Activated T-cell treated with anti-CD3 and anti-CD28 coated beads, Interleukin-2, amount 50 U/mL, for 4 hours (primary cell): ENCODE measurements around the gene CTNND2. TPM values are rescaled to one million over a fixed set of nuclear protein-coding genes. Genes with fewer than 3 reads are reported as not detected.
"Not testable (repeated sequence)": the region's sequence is repeated elsewhere in the genome, so short reads cannot be mapped to it uniquely, and the experiment has no call there.

Source experiments
- ATAC-seq, 2 donors: fragments of 200-7000 bp; cut with Tn5 transposase; one replicate each; pipeline ENCODE4 v1.10.0; 2021
- DNase-seq: peaks from one replicate; pipeline ENCODE4 v3.0.0-alpha.2; 2020
- H3K27me3 Mint-ChIP-seq: one replicate; pipeline ENCODE4 v1.8.0; 2021; ENCODE audit warnings: low read depth, mixed read lengths
- H3K36me3 Mint-ChIP-seq: one replicate; pipeline ENCODE4 v1.8.0; 2022; ENCODE audit warnings: mixed read lengths; ENCODE audit not compliant: insufficient read depth
- H3K4me1 Mint-ChIP-seq: one replicate; pipeline ENCODE4 v1.8.0; 2021; ENCODE audit warnings: low read depth, mixed read lengths
- H3K4me3 Mint-ChIP-seq: one replicate; pipeline ENCODE4 v1.8.0; 2021; ENCODE audit warnings: mild to moderate bottlenecking, moderate library complexity, mixed read lengths
- H3K9me3 Mint-ChIP-seq: one replicate; pipeline ENCODE4 v1.8.0; 2021; ENCODE audit warnings: mixed read lengths
- total RNA-seq, 3 donors: library from RNA; stranded (reverse); gene quantifications; one replicate each; pipeline ENCODE4 v1.2.1, GENCODE V29; 2021

Gene CTNND2
- total RNA-seq, 3 donors from 2014 or later: not detected

DNA sequence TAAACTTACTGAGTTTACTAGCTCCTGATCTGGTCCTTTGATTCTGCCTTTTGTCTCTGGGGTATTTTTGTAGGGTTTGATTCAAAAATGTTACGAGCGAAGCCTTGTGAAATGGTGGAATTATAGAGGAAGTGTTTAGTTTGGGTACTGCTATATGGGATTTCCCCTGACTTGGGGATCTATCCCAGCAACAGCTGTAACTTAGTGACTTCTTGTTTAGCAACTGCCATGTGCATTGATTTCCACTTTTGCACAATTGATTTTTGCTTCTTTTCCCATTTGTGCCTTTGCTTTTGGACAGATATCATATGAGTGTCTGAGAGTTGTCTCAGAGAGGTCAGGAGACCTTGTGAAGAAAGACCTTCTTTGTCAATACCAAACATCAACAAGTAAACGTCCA, 894.7 kb downstream of the CTNND2 start:
- Mint-ChIP-seq H3K4me3 (no peak overlapping the region), H3K27me3 (peaks cover 3% of the 10 kb centered on the region), H3K36me3 (no peaks in the 10 kb centered on the region), H3K4me1 (no peaks in the 10 kb centered on the region), H3K9me3 (no peaks in the 10 kb centered on the region)
- DNase-seq (no peak), ATAC-seq (no peak)

DNA sequence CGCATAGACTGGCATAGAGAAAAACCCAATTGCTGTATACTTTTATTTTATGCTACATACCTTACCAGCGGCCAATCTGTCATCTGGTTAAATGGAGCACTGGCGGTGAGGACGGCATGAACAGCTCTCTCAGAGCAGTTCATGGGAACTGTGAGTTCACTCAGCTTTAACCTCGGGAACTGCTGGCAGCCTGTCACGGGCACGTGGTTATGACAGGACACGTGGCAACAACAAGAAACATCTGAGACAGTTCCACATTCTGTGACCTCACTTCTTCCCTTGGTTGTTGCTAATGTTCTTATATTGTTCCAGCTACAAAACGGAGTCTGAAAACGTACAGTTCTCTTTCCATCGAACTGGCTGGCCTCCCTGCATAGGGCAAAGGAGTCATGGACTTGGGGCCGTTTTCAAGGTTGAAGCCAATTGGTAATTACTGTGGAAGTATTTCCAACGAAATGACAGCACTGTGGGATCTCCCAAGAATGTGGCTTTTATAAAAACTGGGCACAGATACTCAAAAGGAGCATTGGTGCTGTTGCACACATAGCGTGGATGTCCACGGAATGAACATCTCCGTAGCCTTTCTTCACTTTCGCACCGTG, 896.9 kb downstream of the CTNND2 start:
- ATAC-seq (no peak), DNase-seq (no peak)
- H3K9me3 Mint-ChIP-seq: no peaks in the 10 kb centered on the region
- H3K27me3 Mint-ChIP-seq: peaks cover 3% of the 10 kb centered on the region
- H3K36me3 Mint-ChIP-seq: no peaks in the 10 kb centered on the region
- no peaks in the 10 kb centered on the region for H3K4me1 Mint-ChIP-seq
- no peak overlapping the region for H3K4me3 Mint-ChIP-seq

DNA sequence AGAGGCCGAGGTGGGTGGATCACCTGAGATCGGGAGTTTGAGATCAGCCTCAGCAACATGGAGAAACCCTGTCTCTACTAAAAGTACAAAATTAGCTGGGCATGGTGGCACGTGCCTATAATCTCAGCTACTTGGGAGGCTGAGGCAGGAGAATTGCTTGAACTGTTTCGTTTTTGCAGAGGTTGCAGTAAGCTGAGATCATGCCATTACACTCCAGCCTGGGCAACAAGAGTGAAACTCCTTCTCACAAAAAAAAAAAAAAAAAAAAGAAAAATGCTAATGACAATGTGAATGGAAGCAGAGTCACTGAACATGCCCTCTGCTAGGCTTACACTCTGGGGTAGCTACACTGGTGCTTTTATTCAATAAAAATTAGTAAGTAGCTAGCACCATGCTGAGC, 899.7 kb downstream of the CTNND2 start:
- H3K4me1 Mint-ChIP-seq, ATAC-seq, DNase-seq, H3K36me3 Mint-ChIP-seq, H3K27me3 Mint-ChIP-seq, H3K9me3 Mint-ChIP-seq, H3K4me3 Mint-ChIP-seq: not testable (repeated sequence)

DNA sequence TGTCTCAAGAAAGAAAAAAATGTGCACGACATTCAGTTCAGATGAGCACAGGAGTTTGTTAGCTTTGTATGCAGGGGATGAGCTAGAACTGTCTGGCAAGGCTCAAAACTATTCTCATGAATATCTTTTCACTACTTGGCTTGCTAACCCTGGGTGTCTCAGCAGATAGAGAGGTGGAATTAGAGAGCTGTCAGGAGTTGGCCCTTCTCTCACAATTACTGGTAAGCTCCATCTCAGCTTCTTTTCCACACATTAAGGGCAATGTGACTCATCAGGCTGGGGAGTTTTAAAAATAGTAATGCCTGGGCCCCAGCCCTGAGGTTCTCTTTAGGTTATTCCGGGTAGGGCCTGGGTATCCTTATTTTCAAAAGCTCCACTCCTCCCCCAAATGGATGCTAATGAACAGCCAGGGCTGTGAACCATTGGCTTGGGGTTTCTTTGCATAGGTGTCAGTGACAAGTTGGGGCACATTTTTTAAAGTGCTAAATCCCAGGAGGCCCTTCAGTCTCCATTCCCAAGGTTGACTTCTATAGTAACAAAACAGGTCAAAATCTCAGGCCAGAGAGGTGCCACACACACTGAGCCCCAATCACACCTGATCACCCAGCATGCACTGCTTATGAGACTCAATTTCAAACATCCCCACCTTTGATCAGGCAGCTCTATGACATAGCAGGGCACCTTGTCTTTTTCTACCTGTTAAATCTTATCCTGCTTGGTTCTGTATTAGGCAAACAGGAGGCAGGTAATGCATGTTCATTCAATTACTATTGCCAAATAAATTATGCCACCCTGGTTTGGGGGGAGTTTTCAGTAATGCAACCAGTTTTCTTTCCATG, 903.5 kb downstream of the CTNND2 start:
- Mint-ChIP-seq H3K36me3 (no peaks in the 10 kb centered on the region), H3K9me3 (no peaks in the 10 kb centered on the region), H3K4me1 (no peaks in the 10 kb centered on the region), H3K4me3 (no peak overlapping the region), H3K27me3 (peaks cover 7% of the 10 kb centered on the region)
- ATAC-seq (no peak), DNase-seq (no peak)

DNA sequence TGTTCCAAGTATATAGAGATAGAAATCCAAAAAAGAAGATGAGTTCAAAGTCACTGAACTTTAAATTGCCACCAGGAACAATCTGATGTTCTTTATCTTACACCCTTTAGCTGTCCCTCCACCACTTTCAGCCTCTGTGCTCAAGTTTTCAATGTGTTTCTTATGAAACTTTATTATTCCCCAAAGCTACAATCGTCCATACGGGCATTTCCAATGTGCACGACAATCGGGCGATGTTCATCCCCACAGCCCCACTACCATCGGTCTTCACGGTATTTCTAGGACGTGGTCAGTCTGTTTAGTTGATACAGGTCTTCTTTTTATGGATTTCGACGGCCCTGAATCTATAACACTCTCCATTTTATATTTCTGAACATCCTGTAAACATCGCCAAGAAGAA, 904.5 kb downstream of the CTNND2 start:
- Mint-ChIP-seq H3K4me3 (no peak overlapping the region), H3K36me3 (no peaks in the 10 kb centered on the region), H3K9me3 (no peaks in the 10 kb centered on the region), H3K27me3 (peaks cover 8% of the 10 kb centered on the region), H3K4me1 (no peaks in the 10 kb centered on the region)
- ATAC-seq: no peak
- no peak for DNase-seq

DNA sequence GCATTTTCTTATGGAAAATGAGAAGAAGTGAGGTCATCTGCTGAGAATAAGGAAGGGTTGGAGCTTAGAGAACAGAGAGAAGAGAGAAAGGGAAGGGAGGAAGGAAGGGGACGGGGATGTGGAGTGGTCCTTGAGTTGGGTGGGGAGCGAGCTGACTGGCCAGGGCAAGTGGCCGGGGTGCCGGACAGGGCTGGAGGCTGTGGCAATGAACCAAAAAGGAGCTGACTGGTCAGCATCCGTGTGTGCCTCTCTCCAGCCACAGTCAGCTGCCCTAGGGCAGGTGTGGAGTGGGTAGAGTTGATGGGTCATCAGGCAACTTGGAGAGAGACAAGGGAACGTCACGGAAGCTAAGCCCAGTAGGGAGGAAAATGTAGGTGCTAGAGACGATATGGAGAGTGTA, 908.4 kb downstream of the CTNND2 start:
- DNase-seq (no peak), ATAC-seq (no peak)
- H3K4me1 Mint-ChIP-seq: no peaks in the 10 kb centered on the region
- H3K27me3 Mint-ChIP-seq: peaks cover 8% of the 10 kb centered on the region
- no peak overlapping the region for H3K4me3 Mint-ChIP-seq
- no peaks in the 10 kb centered on the region for H3K36me3 Mint-ChIP-seq
- no peaks in the 10 kb centered on the region for H3K9me3 Mint-ChIP-seq

DNA sequence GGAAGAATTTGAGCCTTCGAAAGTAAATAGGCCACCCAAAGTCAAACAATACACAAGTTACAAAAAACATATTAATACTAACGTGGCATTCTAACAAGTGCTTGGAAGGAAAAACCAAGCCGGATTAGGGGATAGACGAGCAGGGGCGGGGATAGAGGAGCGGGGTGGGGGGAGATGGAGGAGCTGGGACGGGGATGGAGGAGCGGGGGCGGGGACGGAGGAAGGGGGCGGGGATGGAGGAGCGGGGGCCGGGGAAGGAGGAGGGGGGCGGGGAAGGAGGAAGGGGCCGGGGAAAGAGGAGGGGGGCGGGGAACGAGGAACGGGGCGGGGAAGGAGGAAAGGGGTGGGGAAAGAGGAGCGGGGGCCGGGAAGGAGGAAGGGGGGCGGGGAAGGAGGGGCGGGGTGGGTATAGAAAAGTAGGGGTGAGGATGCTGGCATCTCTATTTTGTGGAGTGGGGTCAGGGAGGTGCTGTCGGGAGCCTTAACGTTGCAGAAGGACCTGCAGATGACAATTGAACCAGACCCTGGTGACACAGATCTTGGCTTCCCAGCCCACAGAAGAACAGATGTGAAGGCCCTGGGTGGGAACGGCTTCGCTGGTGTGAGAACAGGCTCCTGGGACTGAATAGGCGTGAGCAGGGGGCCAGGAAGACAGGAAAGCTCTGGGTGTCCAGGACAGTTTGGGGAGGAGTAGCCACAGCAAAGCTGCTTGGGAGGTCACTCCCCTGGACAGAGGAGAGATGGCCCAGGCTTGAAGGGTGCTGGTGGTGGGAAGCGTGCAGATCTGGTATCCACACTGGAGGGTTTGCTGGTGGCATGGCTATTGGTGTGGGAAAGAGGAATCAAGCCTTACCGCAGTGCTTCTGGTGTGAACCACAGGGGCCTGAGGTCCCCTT, 909.9 kb downstream of the CTNND2 start:
- H3K4me3 Mint-ChIP-seq: no peak overlapping the region
- no peaks in the 10 kb centered on the region for H3K36me3 Mint-ChIP-seq
- no peak for ATAC-seq
- H3K9me3 Mint-ChIP-seq: no peaks in the 10 kb centered on the region
- H3K4me1 Mint-ChIP-seq: no peaks in the 10 kb centered on the region
- H3K27me3 Mint-ChIP-seq: peaks cover 8% of the 10 kb centered on the region
- DNase-seq: no peak

DNA sequence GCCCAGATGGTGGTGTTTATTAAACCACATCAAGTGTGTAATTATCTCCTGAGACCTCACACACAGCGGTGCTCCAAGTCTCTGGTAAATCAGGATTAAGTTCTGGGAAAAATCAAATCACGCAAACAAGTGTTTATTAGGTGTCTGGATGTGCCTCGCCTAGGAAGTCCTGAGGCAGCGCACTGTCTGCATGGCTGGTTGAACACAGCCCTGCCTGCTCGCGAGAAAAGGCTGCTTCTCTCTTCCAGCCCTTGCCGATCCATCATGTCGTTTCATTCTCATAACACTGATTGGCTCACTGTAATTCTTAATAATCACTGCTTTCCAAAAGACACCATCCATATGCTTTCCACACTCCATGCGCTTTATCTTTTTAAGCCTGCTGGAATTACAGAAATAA, 913.6 kb downstream of the CTNND2 start:
- Mint-ChIP-seq H3K4me1 (peaks cover 8% of the 10 kb centered on the region), H3K27me3 (peaks cover 16% of the 10 kb centered on the region), H3K36me3 (no peaks in the 10 kb centered on the region), H3K9me3 (no peaks in the 10 kb centered on the region), H3K4me3 (no peak overlapping the region)
- no peak for DNase-seq
- no peak for ATAC-seq

DNA sequence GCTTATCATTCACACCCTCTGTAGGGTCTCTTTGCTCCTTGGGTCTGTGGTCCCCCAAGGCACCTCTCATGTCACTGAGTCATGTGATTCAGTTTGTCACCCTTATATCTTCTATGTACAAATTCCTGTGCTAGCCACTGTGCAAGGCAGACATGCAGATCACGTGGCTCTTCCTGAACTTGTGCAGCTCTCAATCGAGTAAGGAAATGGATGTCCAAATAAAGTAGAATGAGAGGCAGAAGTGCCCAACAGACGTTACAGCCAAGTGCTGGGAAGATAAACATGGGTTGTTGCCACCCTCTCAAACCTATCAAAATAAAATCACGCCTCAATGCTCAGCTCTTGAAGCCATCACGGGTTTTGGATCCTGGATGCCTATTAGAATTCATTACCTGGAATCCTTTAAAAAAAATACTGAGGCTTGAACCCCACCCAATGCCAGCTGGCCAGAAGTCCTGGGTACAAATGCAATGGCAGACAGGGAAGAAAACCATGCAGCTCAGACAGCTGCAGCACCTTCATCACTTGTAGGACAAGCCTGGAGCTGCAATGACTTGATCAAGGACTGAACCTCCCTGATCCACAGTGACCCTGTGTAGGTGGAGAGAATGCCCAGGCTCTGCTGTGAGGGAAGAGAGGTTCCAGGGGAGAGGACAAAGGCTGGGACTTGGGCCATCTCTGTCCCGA, 914.5 kb downstream of the CTNND2 start:
- H3K4me3 Mint-ChIP-seq: no peak overlapping the region
- no peak for DNase-seq
- ATAC-seq: no peak
- H3K36me3 Mint-ChIP-seq: no peaks in the 10 kb centered on the region
- H3K27me3 Mint-ChIP-seq: peaks cover 18% of the 10 kb centered on the region
- H3K9me3 Mint-ChIP-seq: no peaks in the 10 kb centered on the region
- peaks cover 8% of the 10 kb centered on the region for H3K4me1 Mint-ChIP-seq

DNA sequence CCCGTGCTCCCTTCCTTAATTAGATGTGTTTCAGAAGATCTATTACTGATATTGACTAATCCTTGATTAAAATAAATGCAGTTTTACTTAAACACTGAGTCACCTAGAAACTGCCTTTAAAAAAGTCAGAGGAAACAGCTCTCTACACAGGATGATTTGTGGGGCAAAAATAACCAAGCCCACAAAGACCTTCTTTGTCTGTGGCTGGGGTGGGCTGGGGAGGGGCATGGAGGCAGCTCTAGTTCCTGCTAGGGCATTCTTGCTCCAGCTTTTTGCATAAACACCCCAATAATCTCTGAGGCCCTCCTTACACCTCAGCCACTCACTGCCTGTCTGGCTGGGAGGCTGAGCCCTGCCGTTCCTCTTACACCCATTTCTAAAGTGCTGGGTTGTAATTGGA, 915.6 kb downstream of the CTNND2 start:
- no peak for DNase-seq
- Mint-ChIP-seq H3K36me3 (no peaks in the 10 kb centered on the region), H3K4me1 (peaks cover 8% of the 10 kb centered on the region), H3K27me3 (peaks cover 18% of the 10 kb centered on the region), H3K4me3 (peak overlapping the region; percentile 16), H3K9me3 (no peaks in the 10 kb centered on the region)
- ATAC-seq: no peak

DNA sequence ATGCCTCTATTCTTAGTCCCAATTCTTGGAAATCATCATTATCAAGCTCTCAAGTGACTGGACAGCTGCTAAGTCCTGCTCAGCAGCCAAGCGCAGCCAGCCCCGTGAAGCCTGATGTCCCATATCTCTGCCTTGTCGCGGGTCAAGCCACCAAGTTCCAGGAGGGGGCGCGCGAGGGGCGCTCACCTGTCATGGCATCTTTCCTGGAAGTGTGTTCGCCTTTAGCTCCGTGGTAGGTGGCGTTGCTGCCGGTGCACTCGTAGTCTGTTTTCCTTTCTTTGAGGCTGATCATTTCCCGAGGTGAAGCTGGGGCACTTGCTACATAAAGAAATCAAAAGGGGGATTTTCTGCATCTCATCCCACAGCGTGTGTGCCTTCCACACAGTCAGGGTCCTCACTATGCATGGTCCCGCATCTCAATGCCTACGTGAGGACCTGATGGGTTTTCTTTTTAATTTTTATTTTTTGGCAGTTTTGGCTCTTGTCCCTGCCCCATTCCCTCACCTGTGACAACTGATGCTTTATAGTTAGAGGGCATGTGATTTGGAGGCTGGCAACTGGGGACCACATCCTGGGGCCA, 916.2 kb downstream of the CTNND2 start:
- H3K36me3 Mint-ChIP-seq: no peaks in the 10 kb centered on the region
- ATAC-seq (peak; percentile 67 to 71), DNase-seq (peak; percentile 45)
- H3K4me1 Mint-ChIP-seq: peaks cover 8% of the 10 kb centered on the region
- H3K27me3 Mint-ChIP-seq: peaks cover 18% of the 10 kb centered on the region
- peak overlapping the region; percentile 42 for H3K4me3 Mint-ChIP-seq
- no peaks in the 10 kb centered on the region for H3K9me3 Mint-ChIP-seq

DNA sequence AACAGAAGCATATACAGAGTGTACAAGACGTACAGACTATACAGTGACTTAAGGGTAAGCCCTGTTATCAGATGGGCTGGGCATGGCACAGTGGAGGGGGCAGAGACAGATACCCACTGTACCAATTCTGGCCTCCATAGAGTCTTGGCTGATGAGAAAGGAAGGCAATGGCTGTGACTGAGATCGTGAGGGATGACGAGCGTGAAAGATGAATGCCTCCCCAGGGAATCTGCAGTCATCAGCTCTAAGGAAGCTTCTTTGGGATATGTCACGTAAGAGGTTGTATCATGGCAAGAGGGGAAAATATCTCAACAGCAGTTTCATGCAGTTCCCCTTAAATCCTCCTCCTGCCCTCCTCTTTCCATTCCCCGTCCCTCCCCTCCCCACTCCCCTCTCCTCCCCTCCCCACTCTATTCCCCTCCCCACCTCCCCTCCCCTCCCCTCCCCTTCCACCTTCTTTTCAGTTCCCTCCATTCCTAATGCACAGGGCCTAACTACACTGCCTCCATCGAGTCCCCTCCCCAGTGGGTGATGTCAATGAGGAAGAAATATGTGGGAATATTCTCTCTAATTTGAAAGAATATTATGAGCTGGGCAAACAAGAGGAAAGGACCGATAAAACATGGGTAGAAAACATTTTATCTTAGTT, 916.8 kb downstream of the CTNND2 start:
- ATAC-seq: no peak
- H3K27me3 Mint-ChIP-seq: peaks cover 18% of the 10 kb centered on the region
- H3K4me3 Mint-ChIP-seq: no peak overlapping the region
- no peaks in the 10 kb centered on the region for H3K9me3 Mint-ChIP-seq
- no peaks in the 10 kb centered on the region for H3K36me3 Mint-ChIP-seq
- no peak for DNase-seq
- H3K4me1 Mint-ChIP-seq: peaks cover 8% of the 10 kb centered on the region

DNA sequence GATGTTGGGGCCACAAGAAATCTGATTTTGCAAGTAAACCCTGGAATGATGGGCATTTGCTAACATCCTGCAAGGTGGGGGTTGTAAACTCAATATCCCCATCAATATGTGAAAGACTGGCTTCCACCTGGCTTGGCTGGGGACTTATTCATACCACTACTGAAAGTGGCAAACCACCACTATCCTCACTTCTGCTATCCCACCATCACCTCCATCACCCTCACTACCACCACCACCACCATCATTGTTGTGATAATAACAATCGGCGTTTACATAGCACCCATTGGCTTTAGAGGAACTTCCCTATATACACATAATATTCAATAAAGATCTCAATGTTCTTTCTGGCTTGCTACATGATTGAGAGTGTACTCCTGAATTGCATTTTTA, 918.5 kb downstream of the CTNND2 start:
- ATAC-seq: no peak
- no peaks in the 10 kb centered on the region for H3K9me3 Mint-ChIP-seq
- no peak overlapping the region for H3K4me3 Mint-ChIP-seq
- DNase-seq: no peak
- peaks cover 18% of the 10 kb centered on the region for H3K27me3 Mint-ChIP-seq
- no peaks in the 10 kb centered on the region for H3K36me3 Mint-ChIP-seq
- peaks cover 8% of the 10 kb centered on the region for H3K4me1 Mint-ChIP-seq
